PFSK-1 (cell line): Measurements from ENCODE around the gene GAMT.

ENCODE experiments used
- TAF1 ChIP-seq: IDR thresholded peaks from 2 replicates; pipeline ENCODE4 v1.6.1; 2012; ENCODE audit warnings: low read length, control low read depth, borderline replicate concordance; ENCODE audit not compliant: insufficient read depth
- TF ChIP-seq, protein P1 (sequence below), 2 experiments: IDR thresholded peaks; 2 replicates each; pipeline versions ENCODE4 v1.6.1 to v1.8.0; 2011 to 2012; ENCODE audit warnings: low read depth in 2 of 2, low read length in 2 of 2, control low read depth in 1 of 2, inconsistent platforms in 1 of 2, mild to moderate bottlenecking in 1 of 2, moderate library complexity in 1 of 2; ENCODE audit not compliant: insufficient read depth in 1 of 2

DNA sequence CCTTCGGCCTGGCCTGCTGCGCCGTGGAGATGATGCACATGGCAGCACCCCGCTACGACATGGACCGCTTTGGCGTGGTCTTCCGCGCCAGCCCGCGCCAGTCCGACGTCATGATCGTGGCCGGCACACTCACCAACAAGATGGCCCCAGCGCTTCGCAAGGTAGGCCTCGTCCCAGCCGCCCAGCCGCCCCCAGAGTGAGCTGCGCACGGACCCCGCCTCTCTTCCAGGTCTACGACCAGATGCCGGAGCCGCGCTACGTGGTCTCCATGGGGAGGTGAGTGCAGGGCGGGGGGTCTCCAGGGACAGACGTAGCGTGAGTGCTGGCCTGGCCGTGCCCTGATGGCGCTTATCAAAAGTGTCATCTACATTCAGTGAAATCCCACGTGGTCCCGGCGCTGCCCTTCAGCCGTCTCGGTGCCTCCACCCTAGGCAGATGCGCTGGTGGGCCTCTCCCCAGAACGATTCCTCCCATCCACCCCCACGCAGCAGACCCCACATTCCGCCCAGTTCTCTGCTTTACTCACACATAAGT lies 10.4 kb downstream of the GAMT start:
- TF ChIP-seq, protein P1, sequence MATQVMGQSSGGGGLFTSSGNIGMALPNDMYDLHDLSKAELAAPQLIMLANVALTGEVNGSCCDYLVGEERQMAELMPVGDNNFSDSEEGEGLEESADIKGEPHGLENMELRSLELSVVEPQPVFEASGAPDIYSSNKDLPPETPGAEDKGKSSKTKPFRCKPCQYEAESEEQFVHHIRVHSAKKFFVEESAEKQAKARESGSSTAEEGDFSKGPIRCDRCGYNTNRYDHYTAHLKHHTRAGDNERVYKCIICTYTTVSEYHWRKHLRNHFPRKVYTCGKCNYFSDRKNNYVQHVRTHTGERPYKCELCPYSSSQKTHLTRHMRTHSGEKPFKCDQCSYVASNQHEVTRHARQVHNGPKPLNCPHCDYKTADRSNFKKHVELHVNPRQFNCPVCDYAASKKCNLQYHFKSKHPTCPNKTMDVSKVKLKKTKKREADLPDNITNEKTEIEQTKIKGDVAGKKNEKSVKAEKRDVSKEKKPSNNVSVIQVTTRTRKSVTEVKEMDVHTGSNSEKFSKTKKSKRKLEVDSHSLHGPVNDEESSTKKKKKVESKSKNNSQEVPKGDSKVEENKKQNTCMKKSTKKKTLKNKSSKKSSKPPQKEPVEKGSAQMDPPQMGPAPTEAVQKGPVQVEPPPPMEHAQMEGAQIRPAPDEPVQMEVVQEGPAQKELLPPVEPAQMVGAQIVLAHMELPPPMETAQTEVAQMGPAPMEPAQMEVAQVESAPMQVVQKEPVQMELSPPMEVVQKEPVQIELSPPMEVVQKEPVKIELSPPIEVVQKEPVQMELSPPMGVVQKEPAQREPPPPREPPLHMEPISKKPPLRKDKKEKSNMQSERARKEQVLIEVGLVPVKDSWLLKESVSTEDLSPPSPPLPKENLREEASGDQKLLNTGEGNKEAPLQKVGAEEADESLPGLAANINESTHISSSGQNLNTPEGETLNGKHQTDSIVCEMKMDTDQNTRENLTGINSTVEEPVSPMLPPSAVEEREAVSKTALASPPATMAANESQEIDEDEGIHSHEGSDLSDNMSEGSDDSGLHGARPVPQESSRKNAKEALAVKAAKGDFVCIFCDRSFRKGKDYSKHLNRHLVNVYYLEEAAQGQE (IDR thresholded peaks at IDR 0.05; ENCODE audit: insufficient read depth in 1 of 2, low read depth in 2 of 2, low read length in 2 of 2): no peak
- TF ChIP-seq TAF1: no peak
